ENCODE results near the gene MYH3.

MYH3 gene

DNA sequence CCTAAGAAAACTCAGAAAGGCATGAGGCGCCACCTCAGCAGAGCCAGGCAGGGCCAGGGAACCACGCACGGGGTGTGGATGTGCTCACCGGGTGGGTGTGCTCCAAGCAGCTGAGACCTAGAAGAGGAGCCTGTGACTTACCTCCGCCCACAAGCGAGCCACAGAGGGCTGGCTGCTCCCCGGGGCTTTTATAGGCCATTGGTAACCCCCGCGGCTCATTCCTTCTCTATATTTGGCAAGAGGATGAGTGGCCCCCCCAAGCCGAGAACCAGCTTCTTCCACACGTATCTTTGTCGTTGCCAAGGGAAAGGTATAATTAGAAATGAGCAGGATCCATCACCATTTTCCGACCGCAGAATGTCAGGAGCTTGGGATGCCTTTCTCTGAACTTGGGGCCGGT, at the start of gene MYH3:
TSS of gene MYH3 (minus strand) at position 162 of the 400 bp plus-strand sequence. CDS start 2,245 bp downstream, outside the sequence.
- TF ChIP-seq, protein P1, sequence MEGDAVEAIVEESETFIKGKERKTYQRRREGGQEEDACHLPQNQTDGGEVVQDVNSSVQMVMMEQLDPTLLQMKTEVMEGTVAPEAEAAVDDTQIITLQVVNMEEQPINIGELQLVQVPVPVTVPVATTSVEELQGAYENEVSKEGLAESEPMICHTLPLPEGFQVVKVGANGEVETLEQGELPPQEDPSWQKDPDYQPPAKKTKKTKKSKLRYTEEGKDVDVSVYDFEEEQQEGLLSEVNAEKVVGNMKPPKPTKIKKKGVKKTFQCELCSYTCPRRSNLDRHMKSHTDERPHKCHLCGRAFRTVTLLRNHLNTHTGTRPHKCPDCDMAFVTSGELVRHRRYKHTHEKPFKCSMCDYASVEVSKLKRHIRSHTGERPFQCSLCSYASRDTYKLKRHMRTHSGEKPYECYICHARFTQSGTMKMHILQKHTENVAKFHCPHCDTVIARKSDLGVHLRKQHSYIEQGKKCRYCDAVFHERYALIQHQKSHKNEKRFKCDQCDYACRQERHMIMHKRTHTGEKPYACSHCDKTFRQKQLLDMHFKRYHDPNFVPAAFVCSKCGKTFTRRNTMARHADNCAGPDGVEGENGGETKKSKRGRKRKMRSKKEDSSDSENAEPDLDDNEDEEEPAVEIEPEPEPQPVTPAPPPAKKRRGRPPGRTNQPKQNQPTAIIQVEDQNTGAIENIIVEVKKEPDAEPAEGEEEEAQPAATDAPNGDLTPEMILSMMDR (IDR thresholded peaks at IDR 0.05; ENCODE audit: low read depth, low read length), result no peak
- TF ChIP-seq POLR2A (IDR thresholded peaks at IDR 0.05; ENCODE audit: extremely low read depth, insufficient read length) (no peak), MYC (IDR thresholded peaks at IDR 0.05; ENCODE audit: low read depth, low read length) (no peak)
- TF ChIP-seq, protein P2, sequence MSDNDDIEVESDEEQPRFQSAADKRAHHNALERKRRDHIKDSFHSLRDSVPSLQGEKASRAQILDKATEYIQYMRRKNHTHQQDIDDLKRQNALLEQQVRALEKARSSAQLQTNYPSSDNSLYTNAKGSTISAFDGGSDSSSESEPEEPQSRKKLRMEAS (IDR thresholded peaks at IDR 0.05; ENCODE audit: low read depth, low read length), result no peak
- DNase-seq (ENCODE audit: low read depth), result no peak
- no peak within 1 kb of the TSS for H3K4me3 ChIP-seq (ENCODE audit: low read depth, low read length)

DNA sequence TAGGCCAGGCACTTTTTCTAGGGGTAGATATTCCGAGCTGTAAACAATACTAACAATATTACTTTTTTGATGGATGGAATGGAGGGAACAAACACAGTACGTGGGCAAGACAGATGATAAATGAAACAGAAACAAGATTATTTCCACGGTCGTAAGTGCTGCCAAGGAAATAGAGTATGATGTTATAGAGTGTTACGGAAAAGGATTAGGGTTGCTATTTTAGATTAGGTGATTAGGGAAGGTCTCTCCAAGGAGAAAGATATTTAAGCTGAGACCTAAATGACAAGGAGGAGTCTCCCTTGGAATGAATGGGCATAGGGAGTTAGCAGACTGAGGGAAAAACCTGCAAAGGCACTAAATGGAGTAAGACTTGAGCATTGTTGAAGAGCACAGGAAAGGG, 48.6 kb upstream of the MYH3 start:
- no peak overlapping the region for H3K4me3 ChIP-seq (ENCODE audit: low read depth, low read length)
- TF ChIP-seq, protein P1 (IDR thresholded peaks at IDR 0.05; ENCODE audit: low read depth, low read length), result no peak
- TF ChIP-seq, protein P2 (IDR thresholded peaks at IDR 0.05; ENCODE audit: low read depth, low read length), result no peak
- no peak for TF ChIP-seq MYC (IDR thresholded peaks at IDR 0.05; ENCODE audit: low read depth, low read length)
- no peak for TF ChIP-seq POLR2A (IDR thresholded peaks at IDR 0.05; ENCODE audit: extremely low read depth, insufficient read length)
- no peak for DNase-seq (ENCODE audit: low read depth)

DNA sequence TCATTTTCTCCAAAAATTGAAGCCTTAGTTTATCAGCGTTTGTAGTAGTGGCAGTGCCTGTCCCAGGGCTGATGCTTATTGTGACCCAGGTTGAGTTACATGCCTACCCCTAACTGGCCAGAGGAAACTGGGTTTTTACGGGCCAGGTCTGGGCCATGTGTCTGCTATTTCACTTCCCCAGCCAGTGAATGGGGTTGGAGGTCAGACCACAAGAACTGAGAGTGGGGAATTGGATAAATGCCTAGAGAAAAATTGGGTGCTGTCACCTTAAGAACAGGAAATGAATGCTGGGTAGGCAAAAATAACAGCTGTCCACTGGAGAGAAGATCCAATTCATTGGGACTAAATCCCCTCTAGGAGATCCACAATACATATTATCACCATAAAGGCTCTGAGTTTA, 45.5 kb upstream of the MYH3 start:
- no peak overlapping the region for H3K4me3 ChIP-seq (ENCODE audit: low read depth, low read length)
- TF ChIP-seq, protein P1 (IDR thresholded peaks at IDR 0.05; ENCODE audit: low read depth, low read length), result no peak
- peak; percentile 68 for DNase-seq (ENCODE audit: low read depth)

DNA sequence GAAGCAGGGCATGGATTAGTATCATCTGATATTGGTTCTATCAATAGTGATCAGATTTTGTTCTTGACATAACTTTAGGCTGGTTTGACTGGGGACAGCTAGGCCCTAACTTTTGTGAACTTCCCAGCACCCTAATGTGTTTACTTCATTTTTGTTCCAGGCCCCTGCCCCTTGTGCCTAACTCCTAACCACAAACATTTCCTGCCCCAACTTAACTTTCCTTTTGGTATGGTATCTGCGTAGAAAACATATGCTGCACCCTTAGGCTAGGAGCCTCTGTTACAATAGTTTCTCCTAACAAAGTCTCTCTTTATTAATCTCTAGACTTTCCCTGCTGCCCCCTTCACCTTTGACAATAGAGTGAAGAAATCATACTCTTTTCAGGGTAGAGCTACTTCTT, 42.7 kb upstream of the MYH3 start:
- TF ChIP-seq MYC (IDR thresholded peaks at IDR 0.05; ENCODE audit: low read depth, low read length) (no peak), POLR2A (IDR thresholded peaks at IDR 0.05; ENCODE audit: extremely low read depth, insufficient read length) (no peak)
- TF ChIP-seq, protein P2 (IDR thresholded peaks at IDR 0.05; ENCODE audit: low read depth, low read length), result no peak
- TF ChIP-seq, protein P1 (IDR thresholded peaks at IDR 0.05; ENCODE audit: low read depth, low read length), result no peak
- peak; percentile 69 for DNase-seq (ENCODE audit: low read depth)
- H3K4me3 ChIP-seq (ENCODE audit: low read depth, low read length), result peak overlapping the region; percentile 22

DNA sequence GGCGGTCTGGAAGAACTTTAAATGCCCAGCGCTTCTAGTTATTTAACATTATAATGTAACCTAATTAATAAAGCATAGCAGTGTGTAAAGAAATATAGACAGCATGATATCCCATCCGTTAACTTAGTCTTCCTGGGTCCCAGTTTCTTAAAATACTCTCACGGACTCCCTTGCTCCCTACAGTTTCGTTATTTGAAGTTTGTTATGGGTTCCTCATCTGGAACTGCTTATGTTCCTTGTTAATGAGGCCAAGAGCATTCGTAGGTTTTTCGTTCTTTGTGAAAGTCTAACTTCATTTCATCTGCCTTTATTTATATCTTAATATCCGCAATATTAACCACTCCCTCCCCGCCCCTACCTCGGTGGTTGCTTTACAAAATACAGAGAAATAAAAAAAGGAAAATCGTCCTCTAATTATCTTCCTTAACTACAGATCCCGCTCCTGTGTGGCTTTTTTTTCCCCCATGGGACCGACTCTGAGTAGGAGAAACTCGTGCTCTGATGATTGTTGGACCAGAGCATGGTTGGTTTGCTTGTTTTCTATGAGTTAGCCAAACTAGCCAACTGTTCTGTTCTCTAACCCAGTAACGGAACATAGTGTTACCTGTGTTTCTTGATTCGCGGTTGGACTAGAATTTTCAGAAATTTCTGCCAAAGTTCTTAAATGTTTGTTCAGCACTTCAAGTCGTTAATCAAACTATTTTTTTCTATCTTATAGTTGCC, 41.1 kb upstream of the MYH3 start:
- DNase-seq (ENCODE audit: low read depth), result peak; percentile 70
- H3K4me3 ChIP-seq (ENCODE audit: low read depth, low read length), result peak overlapping the region; percentile 97
- TF ChIP-seq POLR2A (IDR thresholded peaks at IDR 0.05; ENCODE audit: extremely low read depth, insufficient read length), result no peak
- TF ChIP-seq, protein P2 (IDR thresholded peaks at IDR 0.05; ENCODE audit: low read depth, low read length), result no peak; the same call in 1 of the 2 replicates
- no peak for TF ChIP-seq MYC (IDR thresholded peaks at IDR 0.05; ENCODE audit: low read depth, low read length)
- TF ChIP-seq, protein P1 (IDR thresholded peaks at IDR 0.05; ENCODE audit: low read depth, low read length), result no peak
